PC-9 (cell line): ENCODE results near the gene MFF. TPM values are rescaled to one million over a fixed set of nuclear protein-coding genes. Genes with fewer than 3 reads are reported as not detected.
"Not testable (repeated sequence)": the region's sequence is repeated elsewhere in the genome, so short reads cannot be mapped to it uniquely, and the experiment has no call there.

Experiments used
- BruUV-seq: library from RNA; stranded (reverse); fragments of 400-500 nt; replicated peaks from 2 replicates; lab custom pipeline; 2021; lab: Mats Ljungman, UMichigan
- CTCF ChIA-PET: fragments of 300-600 bp; sonication (Branson Sonifier 250); formaldehyde crosslinking; loops from one replicate; lab custom pipeline; 2022; ENCODE audit warnings: antibody characterized with exemption; lab: Charles Lee
- POLR2A ChIA-PET: fragments of 300-600 bp; sonication (Branson Sonifier 250); formaldehyde crosslinking; loops from one replicate; lab custom pipeline; 2022; ENCODE audit warnings: antibody characterized with exemption; ENCODE audit not compliant: unreplicated experiment; lab: Charles Lee
- DNase-seq, 2 experiments: peaks; one replicate each; pipeline versions ENCODE4 v3.0.0 to v3.0.0-alpha.2; 2015 to 2022; ENCODE audit warnings: mixed read lengths in 1 of 2
- H2AFZ ChIP-seq: fragments of 200-600 bp; sonication (generic); 2 replicates; pipeline ENCODE4 v1.8.1; 2017; ENCODE audit warnings: antibody characterized with exemption
- H3F3A ChIP-seq: fragments of 200-600 bp; sonication (generic); 2 replicates; pipeline ENCODE4 v1.8.1; 2017; ENCODE audit warnings: antibody characterized with exemption, mild to moderate bottlenecking, low read depth; ENCODE audit not compliant: insufficient read depth
- H3K27ac ChIP-seq: fragments of 200-600 bp; sonication (generic); 2 replicates; pipeline ENCODE4 v1.6.1; 2016; ENCODE audit warnings: mixed run types
- H3K27me3 ChIP-seq: fragments of 200-600 bp; sonication (generic); 2 replicates; pipeline ENCODE4 v1.6.1; 2016; ENCODE audit warnings: low read depth, mixed run types; ENCODE audit not compliant: insufficient read depth
- H3K36me3 ChIP-seq: fragments of 200-600 bp; sonication (generic); 2 replicates; pipeline ENCODE4 v1.6.1; 2016; ENCODE audit warnings: low read depth, mixed run types
- H3K4me1 ChIP-seq: fragments of 200-600 bp; sonication (generic); replicated peaks from 2 replicates; pipeline ENCODE4 v1.6.1; 2016; ENCODE audit warnings: mixed run types; ENCODE audit not compliant: insufficient read depth
- H3K4me2 ChIP-seq: fragments of 200-600 bp; sonication (generic); 2 replicates; pipeline ENCODE4 v1.6.1; 2017; ENCODE audit warnings: mixed run types
- H3K4me3 ChIP-seq: fragments of 200-600 bp; sonication (generic); 2 replicates; pipeline ENCODE4 v1.6.1; 2016; ENCODE audit warnings: mixed run types
- H3K79me2 ChIP-seq: fragments of 200-600 bp; sonication (generic); 2 replicates; pipeline ENCODE4 v1.6.1; 2017; ENCODE audit warnings: low read depth, mixed run types
- H3K9me2 ChIP-seq: fragments of 200-600 bp; sonication (generic); 2 replicates; pipeline ENCODE4 v1.8.1; 2017; ENCODE audit warnings: mild to moderate bottlenecking; ENCODE audit not compliant: insufficient read depth
- H3K9me3 ChIP-seq: fragments of 200-600 bp; sonication (generic); 2 replicates; pipeline ENCODE4 v1.8.1; 2016; ENCODE audit warnings: low read depth; ENCODE audit not compliant: insufficient read depth
- H4K20me1 ChIP-seq: fragments of 200-600 bp; sonication (generic); 2 replicates; pipeline ENCODE4 v1.8.1; 2017; ENCODE audit not compliant: insufficient read depth
- CTCF ChIP-seq: fragments of 200-600 bp; sonication (generic); conservative IDR thresholded peaks from 2 replicates; pipeline ENCODE4 v1.6.1; 2017; ENCODE audit warnings: mixed run types, antibody characterized with exemption, mild to moderate bottlenecking, moderate library complexity
- EZH2 ChIP-seq: fragments of 200-600 bp; sonication (generic); IDR thresholded peaks from 2 replicates; pipeline ENCODE4 v1.8.0; 2017; ENCODE audit warnings: antibody characterized with exemption, low read depth
- intact Hi-C: fragments of 100-400 bp; cut with micrococcal nuclease; formaldehyde crosslinking; loops from one replicate; pipeline ENCODE4 v1.10.0; 2022; ENCODE audit not compliant: unreplicated experiment
- total RNA-seq: library from RNA; stranded (reverse); gene quantifications from 2 replicates; pipeline ENCODE4 v1.2.3, GENCODE V29; 2021

MFF gene
- total RNA-seq, 1 experiment from 2014 or later = 144 TPM

- Histone ChIP-seq H3K36me3 (no peaks in the 10 kb centered on the region), H2AFZ (no peak overlapping the region), H3K9me3 (no peaks in the 10 kb centered on the region), H3F3A (peaks cover 27% of the 10 kb centered on the region), H3K79me2 (no peaks in the 10 kb centered on the region), H3K4me3 (no peak overlapping the region), H3K27me3 (no peaks in the 10 kb centered on the region), H3K4me1 (peaks cover 41% of the 10 kb centered on the region), H3K27ac (no peak overlapping the region), H3K4me2 (no peak overlapping the region), H3K9me2 (no peaks in the 10 kb centered on the region), H4K20me1 (no peaks in the 10 kb centered on the region)
- TF ChIP-seq EZH2 (no peak), CTCF (no peak)
- BruUV-seq = no TSS peak
- ChIA-PET CTCF (no interaction called here), POLR2A (no interaction called here)
- intact Hi-C loops = no loop called here
- DNase-seq = no peak
Observed at GRCh38 chr2:227383686-227384085, 58.6 kb downstream of the MFF start.

GRCh38 chr2:227386630-227387029 is 61.6 kb downstream of the MFF start:
- Histone ChIP-seq H3K4me3 (no peak overlapping the region; the same call in 1 of the 2 replicates), H3K9me3 (peaks cover 5% of the 10 kb centered on the region; the same call in 1 of the 2 replicates), H3K27me3 (no peaks in the 10 kb centered on the region), H3K9me2 (no peaks in the 10 kb centered on the region), H3K27ac (peak overlapping the region; percentile 99), H3K36me3 (no peaks in the 10 kb centered on the region), H3K4me1 (peaks cover 54% of the 10 kb centered on the region), H3F3A (peaks cover 28% of the 10 kb centered on the region), H2AFZ (peak overlapping the region; percentile 74), H3K4me2 (peak overlapping the region; percentile 65), H3K79me2 (no peaks in the 10 kb centered on the region), H4K20me1 (no peaks in the 10 kb centered on the region)
- POLR2A ChIA-PET = interaction anchor here (0.6 to 0.9 kb wide), 4 partner anchors 23 to 485 kb away, joined by 3 to 8 read pairs (median 6); partner anchors contain the start of gene DAW1
- peak in 1 of 2 experiments; percentile 69 for DNase-seq
- intact Hi-C loops = no loop called here
- no peak for TF ChIP-seq CTCF
- no peak for TF ChIP-seq EZH2
- CTCF ChIA-PET = interaction anchor here (1.3 kb wide), 1 partner anchor 20 kb away, joined by 4 read pairs; no protein-coding TSS in a partner anchor
- no TSS peak for BruUV-seq

- peaks cover 54% of the 10 kb centered on the region for H3K4me1 ChIP-seq
Observed at GRCh38 chr2:227387583-227387982, 62.5 kb downstream of the MFF start, which contains the start of gene SCYGR1. Gene SCYGR1 (minus strand): TSS chr2:227387949. CDS start chr2:227387949, 0 bp downstream.

More at GRCh38 chr2:227387583-227387982, 62.5 kb downstream of the MFF start, which contains the start of gene SCYGR1:
- H4K20me1 ChIP-seq, H3K27me3 ChIP-seq, intact Hi-C loops, H3K9me2 ChIP-seq, H3K4me3 ChIP-seq, H3K79me2 ChIP-seq, H3K9me3 ChIP-seq, CTCF ChIA-PET, POLR2A ChIA-PET, DNase-seq, H3K36me3 ChIP-seq: not testable (repeated sequence)
- Histone ChIP-seq H3K4me2 (peak within 1 kb of the TSS; percentile 65), H3K27ac (peak within 1 kb of the TSS; percentile 99), H3F3A (peaks cover 28% of the 10 kb centered on the region), H2AFZ (peak within 1 kb of the TSS; percentile 74)
- TSS peak; percentile 22 for BruUV-seq
